GM06990 (cell line): ENCODE measurements around the gene APC2.

ENCODE experiments used
- DNase-seq: peaks from one replicate; pipeline ENCODE4 v3.0.0-alpha.2; 2011; ENCODE audit not compliant: insufficient read length; ENCODE audit errors: extremely low read depth
- H3K27me3 ChIP-seq: replicated peaks from 2 replicates; pipeline ENCODE4 v1.6.0; 2011; ENCODE audit warnings: low read length; ENCODE audit not compliant: control insufficient read depth, insufficient read depth
- H3K36me3 ChIP-seq: 2 replicates; pipeline ENCODE4 v1.5.1; 2011; ENCODE audit warnings: low read length; ENCODE audit not compliant: control insufficient read depth, insufficient read depth
- H3K4me3 ChIP-seq: replicated peaks from 2 replicates; pipeline ENCODE4 v1.5.1; 2011; ENCODE audit warnings: low read depth, mild to moderate bottlenecking, control low read depth, low read length
- CTCF ChIP-seq: IDR thresholded peaks from 2 replicates; pipeline ENCODE4 v1.5.1; 2011; ENCODE audit warnings: low read length, control low read depth, mild to moderate bottlenecking, inconsistent platforms; ENCODE audit not compliant: insufficient read depth, poor library complexity, severe bottlenecking

The APC2 gene

GRCh38 chr19:1522838-1523237, 72.9 kb downstream of the APC2 start:
- H3K27me3 ChIP-seq: no peaks in the 10 kb centered on the region
- DNase-seq: no peak
- no peaks in the 10 kb centered on the region for H3K36me3 ChIP-seq
- no peak overlapping the region for H3K4me3 ChIP-seq
- TF ChIP-seq CTCF: no peak
